Neural progenitor cell (in vitro differentiated cells): ENCODE data around the gene HNF1B.

Source experiments
- EZH2 ChIP-seq: fragments of 200-600 bp; sonication (generic); IDR thresholded peaks from 2 replicates; pipeline ENCODE4 v1.6.1; 2017; ENCODE audit warnings: antibody characterized with exemption, mild to moderate bottlenecking, moderate library complexity
- TF ChIP-seq, protein P1 (sequence below): fragments of 200-600 bp; sonication (generic); IDR thresholded peaks from 2 replicates; pipeline ENCODE4 v1.5.1; 2017; ENCODE audit warnings: antibody characterized with exemption, mild to moderate bottlenecking

DNA sequence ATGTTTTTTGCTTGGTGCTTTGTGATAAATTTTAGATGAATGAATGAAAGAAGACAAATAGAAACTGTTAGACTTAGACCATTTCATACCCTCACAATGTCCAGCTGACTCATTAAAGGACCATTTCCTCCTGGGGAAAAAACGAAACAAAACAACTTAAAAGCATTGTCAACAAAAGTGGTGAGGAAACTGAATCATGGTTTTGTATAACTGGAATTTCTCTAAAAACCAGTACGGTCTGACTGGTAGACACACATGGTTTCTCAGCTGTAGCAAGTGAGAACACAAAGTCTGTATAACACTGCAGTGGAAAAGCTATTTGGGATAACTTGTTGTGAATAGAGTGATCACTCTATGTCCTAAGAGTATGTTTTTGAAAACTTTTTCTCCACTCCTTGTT, 96.3 kb downstream of the HNF1B start:
- TF ChIP-seq, protein P1, sequence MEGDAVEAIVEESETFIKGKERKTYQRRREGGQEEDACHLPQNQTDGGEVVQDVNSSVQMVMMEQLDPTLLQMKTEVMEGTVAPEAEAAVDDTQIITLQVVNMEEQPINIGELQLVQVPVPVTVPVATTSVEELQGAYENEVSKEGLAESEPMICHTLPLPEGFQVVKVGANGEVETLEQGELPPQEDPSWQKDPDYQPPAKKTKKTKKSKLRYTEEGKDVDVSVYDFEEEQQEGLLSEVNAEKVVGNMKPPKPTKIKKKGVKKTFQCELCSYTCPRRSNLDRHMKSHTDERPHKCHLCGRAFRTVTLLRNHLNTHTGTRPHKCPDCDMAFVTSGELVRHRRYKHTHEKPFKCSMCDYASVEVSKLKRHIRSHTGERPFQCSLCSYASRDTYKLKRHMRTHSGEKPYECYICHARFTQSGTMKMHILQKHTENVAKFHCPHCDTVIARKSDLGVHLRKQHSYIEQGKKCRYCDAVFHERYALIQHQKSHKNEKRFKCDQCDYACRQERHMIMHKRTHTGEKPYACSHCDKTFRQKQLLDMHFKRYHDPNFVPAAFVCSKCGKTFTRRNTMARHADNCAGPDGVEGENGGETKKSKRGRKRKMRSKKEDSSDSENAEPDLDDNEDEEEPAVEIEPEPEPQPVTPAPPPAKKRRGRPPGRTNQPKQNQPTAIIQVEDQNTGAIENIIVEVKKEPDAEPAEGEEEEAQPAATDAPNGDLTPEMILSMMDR: no peak
- no peak for TF ChIP-seq EZH2
